ENCODE results near the gene TBC1D10A. TPM values are rescaled to one million over a fixed set of nuclear protein-coding genes. Genes with fewer than 3 reads are reported as not detected.

The TBC1D10A gene
- total and polyA plus RNA-seq, 4 donors: 16.7 to 45.5 (median 27.5) TPM

- intact Hi-C loops (cut with DNase I): no loop called here
- ATAC-seq (ENCODE audit: low FRiP score) (no peak), DNase-seq (no peak)
- Histone ChIP-seq H3K4me1 (ENCODE audit: control insufficient read depth in 1 of 2, insufficient read depth in 2 of 2, low read length in 2 of 2) (peaks cover 0 to 2% of the 10 kb centered on the region in 2 donors), H3K36me3 (ENCODE audit: control insufficient read depth in 1 of 2, insufficient read depth in 2 of 2, low read length in 1 of 2) (no peaks in the 10 kb centered on the region), H3K27me3 (ENCODE audit: control insufficient read depth in 1 of 2, insufficient read depth in 2 of 2, low read length in 1 of 2) (no peaks in the 10 kb centered on the region), H3K27ac (ENCODE audit: low read depth in 1 of 2, low read length in 2 of 2) (no peak overlapping the region), H3K4me3 (ENCODE audit: low read length in 2 of 2) (no peak overlapping the region), H3K9me3 (ENCODE audit: control insufficient read depth, low read length) (no peaks in the 10 kb centered on the region)
- 96 to 98% methylated on average over 10 of the region's 10 CpGs for WGBS, 2 donors
These were observed 82.7 kb downstream of the TBC1D10A start for GRCh38 chr22:30244066-30244465.

GRCh38 chr22:30243661-30244060 is 83.1 kb downstream of the TBC1D10A start:
- intact Hi-C loops (cut with DNase I): no loop called here
- Histone ChIP-seq H3K9me3 (ENCODE audit: control insufficient read depth, low read length) (no peaks in the 10 kb centered on the region), H3K27ac (ENCODE audit: low read depth in 1 of 2, low read length in 2 of 2) (no peak overlapping the region), H3K27me3 (ENCODE audit: control insufficient read depth in 1 of 2, insufficient read depth in 2 of 2, low read length in 1 of 2) (no peaks in the 10 kb centered on the region), H3K36me3 (ENCODE audit: control insufficient read depth in 1 of 2, insufficient read depth in 2 of 2, low read length in 1 of 2) (no peaks in the 10 kb centered on the region), H3K4me3 (ENCODE audit: low read length in 2 of 2) (no peak overlapping the region), H3K4me1 (ENCODE audit: control insufficient read depth in 1 of 2, insufficient read depth in 2 of 2, low read length in 2 of 2) (peaks cover 0 to 2% of the 10 kb centered on the region in 2 donors)
- ATAC-seq (ENCODE audit: low FRiP score) (no peak), DNase-seq (no peak)
- WGBS, 2 donors: 97% methylated on average over 22 of the region's 22 CpGs

Other genes with a start within 250 kb of the TBC1D10A start
- not detected for gene HORMAD2, start 246.5 kb downstream of the TBC1D10A start, total RNA-seq
- gene HORMAD2, start 246.5 kb downstream of the TBC1D10A start, polyA plus RNA-seq: not detected
- gene LIF, start 80.2 kb downstream of the TBC1D10A start, total RNA-seq: 1 to 10 TPM; 4.5 to 6.6 TPM
- 1 to 10 TPM; 1.3 to 2.3 TPM for gene LIF, start 80.2 kb downstream of the TBC1D10A start, polyA plus RNA-seq
- gene OSM, start 60.1 kb downstream of the TBC1D10A start, total RNA-seq: 1 to 10 TPM; 1.4 to 3.9 TPM
- gene OSM, start 60.1 kb downstream of the TBC1D10A start, polyA plus RNA-seq: 1 to 10 TPM; 1.4 to 1.6 TPM
- gene CASTOR1, start 37.4 kb downstream of the TBC1D10A start, total RNA-seq: 10 to 100 TPM; 13.5 to 14.0 TPM
- gene CASTOR1, start 37.4 kb downstream of the TBC1D10A start, polyA plus RNA-seq: 10 to 100 TPM in 1 of 2 donors, 1 to 10 TPM in 1; 4.0 to 13.4 TPM
- gene SF3A1, start 30.0 kb upstream of the TBC1D10A start, total RNA-seq: 100 to 1,000 TPM; 112 to 116 TPM
- 10 to 100 TPM; 13.6 to 23.8 TPM for gene SF3A1, start 30.0 kb upstream of the TBC1D10A start, polyA plus RNA-seq
- 1 to 10 TPM in 1 of 2 donors, under 1 TPM in 1; 0.87 to 2.4 TPM for gene CCDC157, start 30.1 kb upstream of the TBC1D10A start, total RNA-seq
- gene CCDC157, start 30.1 kb upstream of the TBC1D10A start, polyA plus RNA-seq: 1 to 10 TPM; 1.0 to 3.6 TPM
- 10 to 100 TPM; 15.6 to 20.9 TPM for gene RNF215, start 60.5 kb upstream of the TBC1D10A start, total RNA-seq
- 10 to 100 TPM in 1 of 2 donors, 1 to 10 TPM in 1; 4.5 to 22.6 TPM for gene RNF215, start 60.5 kb upstream of the TBC1D10A start, polyA plus RNA-seq
- gene SEC14L2, start 70.1 kb upstream of the TBC1D10A start, total RNA-seq: 10 to 100 TPM; 11.8 to 14.7 TPM
- 10 to 100 TPM; 12.6 to 13.3 TPM for gene SEC14L2, start 70.1 kb upstream of the TBC1D10A start, polyA plus RNA-seq
- gene MTFP1, start 98.8 kb upstream of the TBC1D10A start, total RNA-seq: 1 to 10 TPM; 4.1 to 4.4 TPM
- gene MTFP1, start 98.8 kb upstream of the TBC1D10A start, polyA plus RNA-seq: 1 to 10 TPM; 4.0 to 6.8 TPM
- gene SEC14L3, start 145.1 kb upstream of the TBC1D10A start, total RNA-seq: not detected
- gene SEC14L3, start 145.1 kb upstream of the TBC1D10A start, polyA plus RNA-seq: not detected
- gene SEC14L4, start 178.8 kb upstream of the TBC1D10A start, total RNA-seq: not detected
- gene SEC14L4, start 178.8 kb upstream of the TBC1D10A start, polyA plus RNA-seq: not detected
- 1 to 10 TPM in 1 of 2 donors, under 1 TPM in 1; 0.13 to 1.7 TPM for gene SEC14L6, start 219.8 kb upstream of the TBC1D10A start, total RNA-seq
- 1 to 10 TPM in 1 of 2 donors, under 1 TPM in 1; 0.75 to 2.2 TPM for gene SEC14L6, start 219.8 kb upstream of the TBC1D10A start, polyA plus RNA-seq
- 1 to 10 TPM; 1.2 to 2.0 TPM for gene GAL3ST1, start 247.7 kb upstream of the TBC1D10A start, total RNA-seq
- 1 to 10 TPM; 3.2 to 9.3 TPM for gene GAL3ST1, start 247.7 kb upstream of the TBC1D10A start, polyA plus RNA-seq

Data from aorta (tissue), 5 donors.